GM21576 (cell line): ENCODE results near the gene UXT.
"Not testable (repeated sequence)": the region's sequence is repeated elsewhere in the genome, so short reads cannot be mapped to it uniquely, and the experiment has no call there.

ENCODE experiments used
- ATAC-seq: cut with Tn5 transposase; IDR thresholded peaks from one replicate; pipeline ENCODE4 v1.9.1; 2021; ENCODE audit warnings: mild to moderate bottlenecking, moderate library complexity; ENCODE audit not compliant: unreplicated experiment

UXT gene

GRCh38 chrX:47618923-47619485 lies 40.0 kb downstream of the UXT start:
- no peak for ATAC-seq

GRCh38 chrX:47614618-47615017 lies 44.4 kb downstream of the UXT start:
- no peak for ATAC-seq

- no peak for ATAC-seq
Measured at GRCh38 chrX:47613082-47613481, 45.9 kb downstream of the UXT start.

GRCh38 chrX:47612418-47612817 lies 46.6 kb downstream of the UXT start:
- ATAC-seq, result no peak

GRCh38 chrX:47611926-47612325 lies 47.1 kb downstream of the UXT start:
- ATAC-seq, result no peak

- no peak for ATAC-seq
Measured at GRCh38 chrX:47611489-47611888, 47.5 kb downstream of the UXT start.

- no peak for ATAC-seq
Measured at GRCh38 chrX:47610511-47610910, 48.5 kb downstream of the UXT start.

GRCh38 chrX:47608130-47608810 lies 50.7 kb downstream of the UXT start:
- ATAC-seq, result no peak

- ATAC-seq, result no peak
Measured at GRCh38 chrX:47607091-47607490, 51.9 kb downstream of the UXT start.

- no peak for ATAC-seq
Measured at GRCh38 chrX:47605024-47605423, 54.0 kb downstream of the UXT start.

GRCh38 chrX:47603125-47603524 lies 55.9 kb downstream of the UXT start:
- ATAC-seq, result not testable (repeated sequence)
